SK-N-SH treated with all-trans-retinoic acid at 6 μM for 48 hours (cell line): ENCODE measurements around the gene GPATCH2L.

Experiments used
- ATAC-seq: fragments of 200-7000 bp; cut with Tn5 transposase; 3 replicates; pipeline ENCODE4 v1.9.1; 2020; ENCODE audit warnings: mild to moderate bottlenecking, moderate library complexity
- ARNTL ChIP-seq: fragments of 450-650 bp; formaldehyde crosslinking; IDR thresholded peaks from 2 replicates; pipeline ENCODE4 v1.5.0; 2020; ENCODE audit warnings: low read depth, mild to moderate bottlenecking, moderate library complexity, borderline replicate concordance
- BACH2 ChIP-seq: fragments of 250-450 bp; sonication (Bioruptor Pico); IDR thresholded peaks from 2 replicates; pipeline ENCODE4 v1.9.0; 2021; ENCODE audit warnings: mild to moderate bottlenecking, borderline replicate concordance
- CSDC2 ChIP-seq: fragments of 250-450 bp; sonication (Bioruptor Pico); IDR thresholded peaks from 2 replicates; pipeline ENCODE4 v1.5.0; 2020; ENCODE audit warnings: mild to moderate bottlenecking, moderate library complexity
- CSRNP3 ChIP-seq: fragments of 250-450 bp; sonication (Bioruptor Pico); IDR thresholded peaks from 2 replicates; pipeline ENCODE4 v1.5.1; 2021; ENCODE audit warnings: mild to moderate bottlenecking, moderate library complexity
- GLIS3 ChIP-seq: fragments of 250-450 bp; sonication (Bioruptor Pico); IDR thresholded peaks from 2 replicates; pipeline ENCODE4 v1.5.0; 2020; ENCODE audit warnings: mild to moderate bottlenecking, moderate library complexity
- ISL1 ChIP-seq: fragments of 250-450 bp; sonication (Bioruptor Pico); IDR thresholded peaks from 2 replicates; pipeline ENCODE4 v2.1.2; 2022; ENCODE audit warnings: mild to moderate bottlenecking, moderate library complexity
- OSR1 ChIP-seq: fragments of 250-450 bp; sonication (Bioruptor Pico); IDR thresholded peaks from 2 replicates; pipeline ENCODE4 v1.8.0; 2022; ENCODE audit warnings: moderate library complexity, mild to moderate bottlenecking, inconsistent platforms
- PATZ1 ChIP-seq: fragments of 250-450 bp; sonication (Bioruptor Pico); IDR thresholded peaks from 2 replicates; pipeline ENCODE4 v1.8.0; 2020; ENCODE audit warnings: mild to moderate bottlenecking, moderate library complexity, borderline replicate concordance
- PPARA ChIP-seq: fragments of 250-450 bp; sonication (Bioruptor Pico); IDR thresholded peaks from 2 replicates; pipeline ENCODE4 v1.5.0; 2020; ENCODE audit warnings: mild to moderate bottlenecking, borderline replicate concordance
- RARB ChIP-seq: fragments of 250-450 bp; sonication (Bioruptor Pico); IDR thresholded peaks from 2 replicates; pipeline ENCODE4 v1.8.0; 2021; ENCODE audit warnings: mild to moderate bottlenecking, moderate library complexity
- SNAI2 ChIP-seq: fragments of 250-450 bp; sonication (Bioruptor Pico); IDR thresholded peaks from 2 replicates; pipeline ENCODE4 v1.5.0; 2020; ENCODE audit warnings: mild to moderate bottlenecking, moderate library complexity
- TCF4 ChIP-seq: fragments of 250-450 bp; sonication (Bioruptor Pico); IDR thresholded peaks from 2 replicates; pipeline ENCODE4 v1.8.0; 2021; ENCODE audit warnings: mild to moderate bottlenecking, moderate library complexity, borderline replicate concordance
- TOX ChIP-seq: fragments of 250-450 bp; sonication (Bioruptor Pico); IDR thresholded peaks from 2 replicates; pipeline ENCODE4 v1.8.0; 2021; ENCODE audit warnings: mild to moderate bottlenecking, moderate library complexity, borderline replicate concordance
- ZFP3 ChIP-seq: fragments of 250-450 bp; sonication (Bioruptor Pico); IDR thresholded peaks from 2 replicates; pipeline ENCODE4 v1.5.0; 2020; ENCODE audit warnings: mild to moderate bottlenecking, moderate library complexity
- ZNF565 ChIP-seq: fragments of 450-650 bp; formaldehyde crosslinking; conservative IDR thresholded peaks from 2 replicates; pipeline ENCODE4 v1.5.0; 2020; ENCODE audit warnings: low read depth, mild to moderate bottlenecking, moderate library complexity
- ZNF70 ChIP-seq: fragments of 450-650 bp; formaldehyde crosslinking; IDR thresholded peaks from 2 replicates; pipeline ENCODE4 v1.5.0; 2020; ENCODE audit warnings: mild to moderate bottlenecking, moderate library complexity
- ZNF8 ChIP-seq: fragments of 450-650 bp; formaldehyde crosslinking; IDR thresholded peaks from 2 replicates; pipeline ENCODE4 v1.5.0; 2020; ENCODE audit warnings: mild to moderate bottlenecking, moderate library complexity
- TF ChIP-seq, protein P1 (sequence below): fragments of 250-450 bp; sonication (Bioruptor Pico); IDR thresholded peaks from 2 replicates; pipeline ENCODE4 v1.5.0; 2020; ENCODE audit warnings: mild to moderate bottlenecking, moderate library complexity
- TF ChIP-seq, protein P2 (sequence below): fragments of 250-450 bp; sonication (Bioruptor Pico); IDR thresholded peaks from 2 replicates; pipeline ENCODE4 v1.5.1; 2020; ENCODE audit warnings: low read depth, mild to moderate bottlenecking, moderate library complexity
- TF ChIP-seq, protein P3 (sequence below): fragments of 250-450 bp; sonication (Bioruptor Pico); IDR thresholded peaks from 2 replicates; pipeline ENCODE4 v1.8.0; 2021; ENCODE audit warnings: low read depth, mild to moderate bottlenecking, moderate library complexity, borderline replicate concordance

GPATCH2L gene

DNA sequence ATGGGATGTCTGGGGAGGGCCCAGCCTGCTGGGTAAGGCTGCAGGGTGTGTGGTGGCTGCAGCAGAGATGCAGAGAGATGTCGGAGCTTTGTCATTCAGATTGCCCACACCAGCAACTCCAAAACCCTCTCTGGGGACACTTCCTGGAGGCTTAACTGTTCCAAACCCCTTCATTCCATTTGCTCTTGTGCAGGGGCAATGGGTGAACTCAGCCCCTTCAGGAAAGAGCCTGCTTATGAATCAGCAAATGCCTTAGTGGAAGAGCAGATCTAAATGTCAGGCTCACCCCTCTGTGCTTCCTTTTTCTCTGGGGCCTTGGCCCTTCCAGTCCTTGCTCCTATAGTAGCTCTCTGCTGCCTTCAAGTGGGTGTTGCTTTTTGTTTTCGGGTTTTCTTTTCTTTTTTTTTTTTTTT, 36.7 kb upstream of the GPATCH2L start:
- ATAC-seq: no peak
- no peak for TF ChIP-seq RARB
- TF ChIP-seq, protein P1, sequence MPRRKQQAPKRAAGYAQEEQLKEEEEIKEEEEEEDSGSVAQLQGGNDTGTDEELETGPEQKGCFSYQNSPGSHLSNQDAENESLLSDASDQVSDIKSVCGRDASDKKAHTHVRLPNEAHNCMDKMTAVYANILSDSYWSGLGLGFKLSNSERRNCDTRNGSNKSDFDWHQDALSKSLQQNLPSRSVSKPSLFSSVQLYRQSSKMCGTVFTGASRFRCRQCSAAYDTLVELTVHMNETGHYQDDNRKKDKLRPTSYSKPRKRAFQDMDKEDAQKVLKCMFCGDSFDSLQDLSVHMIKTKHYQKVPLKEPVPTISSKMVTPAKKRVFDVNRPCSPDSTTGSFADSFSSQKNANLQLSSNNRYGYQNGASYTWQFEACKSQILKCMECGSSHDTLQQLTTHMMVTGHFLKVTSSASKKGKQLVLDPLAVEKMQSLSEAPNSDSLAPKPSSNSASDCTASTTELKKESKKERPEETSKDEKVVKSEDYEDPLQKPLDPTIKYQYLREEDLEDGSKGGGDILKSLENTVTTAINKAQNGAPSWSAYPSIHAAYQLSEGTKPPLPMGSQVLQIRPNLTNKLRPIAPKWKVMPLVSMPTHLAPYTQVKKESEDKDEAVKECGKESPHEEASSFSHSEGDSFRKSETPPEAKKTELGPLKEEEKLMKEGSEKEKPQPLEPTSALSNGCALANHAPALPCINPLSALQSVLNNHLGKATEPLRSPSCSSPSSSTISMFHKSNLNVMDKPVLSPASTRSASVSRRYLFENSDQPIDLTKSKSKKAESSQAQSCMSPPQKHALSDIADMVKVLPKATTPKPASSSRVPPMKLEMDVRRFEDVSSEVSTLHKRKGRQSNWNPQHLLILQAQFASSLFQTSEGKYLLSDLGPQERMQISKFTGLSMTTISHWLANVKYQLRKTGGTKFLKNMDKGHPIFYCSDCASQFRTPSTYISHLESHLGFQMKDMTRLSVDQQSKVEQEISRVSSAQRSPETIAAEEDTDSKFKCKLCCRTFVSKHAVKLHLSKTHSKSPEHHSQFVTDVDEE: no peak
- TF ChIP-seq OSR1: no peak
- TF ChIP-seq TCF4: no peak
- TF ChIP-seq SNAI2: no peak
- no peak for TF ChIP-seq ZNF565 (CRISPR knock-in tag)
- TF ChIP-seq ZFP3 (CRISPR knock-in tag): no peak
- TF ChIP-seq BACH2 (CRISPR knock-in tag): no peak
- no peak for TF ChIP-seq ISL1
- no peak for TF ChIP-seq PPARA (CRISPR knock-in tag)
- no peak for TF ChIP-seq CSDC2 (CRISPR knock-in tag)
- no peak for TF ChIP-seq ZNF70
- no peak for TF ChIP-seq ZNF8 (CRISPR knock-in tag)
- TF ChIP-seq, protein P2, sequence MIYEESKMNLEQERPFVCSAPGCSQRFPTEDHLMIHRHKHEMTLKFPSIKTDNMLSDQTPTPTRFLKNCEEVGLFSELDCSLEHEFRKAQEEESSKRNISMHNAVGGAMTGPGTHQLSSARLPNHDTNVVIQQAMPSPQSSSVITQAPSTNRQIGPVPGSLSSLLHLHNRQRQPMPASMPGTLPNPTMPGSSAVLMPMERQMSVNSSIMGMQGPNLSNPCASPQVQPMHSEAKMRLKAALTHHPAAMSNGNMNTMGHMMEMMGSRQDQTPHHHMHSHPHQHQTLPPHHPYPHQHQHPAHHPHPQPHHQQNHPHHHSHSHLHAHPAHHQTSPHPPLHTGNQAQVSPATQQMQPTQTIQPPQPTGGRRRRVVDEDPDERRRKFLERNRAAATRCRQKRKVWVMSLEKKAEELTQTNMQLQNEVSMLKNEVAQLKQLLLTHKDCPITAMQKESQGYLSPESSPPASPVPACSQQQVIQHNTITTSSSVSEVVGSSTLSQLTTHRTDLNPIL (CRISPR knock-in tag): no peak
- TF ChIP-seq, protein P3, sequence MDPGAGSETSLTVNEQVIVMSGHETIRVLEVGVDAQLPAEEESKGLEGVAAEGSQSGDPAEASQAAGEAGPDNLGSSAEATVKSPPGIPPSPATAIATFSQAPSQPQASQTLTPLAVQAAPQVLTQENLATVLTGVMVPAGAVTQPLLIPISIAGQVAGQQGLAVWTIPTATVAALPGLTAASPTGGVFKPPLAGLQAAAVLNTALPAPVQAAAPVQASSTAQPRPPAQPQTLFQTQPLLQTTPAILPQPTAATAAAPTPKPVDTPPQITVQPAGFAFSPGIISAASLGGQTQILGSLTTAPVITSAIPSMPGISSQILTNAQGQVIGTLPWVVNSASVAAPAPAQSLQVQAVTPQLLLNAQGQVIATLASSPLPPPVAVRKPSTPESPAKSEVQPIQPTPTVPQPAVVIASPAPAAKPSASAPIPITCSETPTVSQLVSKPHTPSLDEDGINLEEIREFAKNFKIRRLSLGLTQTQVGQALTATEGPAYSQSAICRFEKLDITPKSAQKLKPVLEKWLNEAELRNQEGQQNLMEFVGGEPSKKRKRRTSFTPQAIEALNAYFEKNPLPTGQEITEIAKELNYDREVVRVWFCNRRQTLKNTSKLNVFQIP: no peak
- TF ChIP-seq PATZ1 (CRISPR knock-in tag): no peak
- TF ChIP-seq CSRNP3: no peak
- TF ChIP-seq TOX (CRISPR knock-in tag): no peak
- TF ChIP-seq ARNTL (CRISPR knock-in tag): no peak
- TF ChIP-seq GLIS3 (CRISPR knock-in tag): no peak

DNA sequence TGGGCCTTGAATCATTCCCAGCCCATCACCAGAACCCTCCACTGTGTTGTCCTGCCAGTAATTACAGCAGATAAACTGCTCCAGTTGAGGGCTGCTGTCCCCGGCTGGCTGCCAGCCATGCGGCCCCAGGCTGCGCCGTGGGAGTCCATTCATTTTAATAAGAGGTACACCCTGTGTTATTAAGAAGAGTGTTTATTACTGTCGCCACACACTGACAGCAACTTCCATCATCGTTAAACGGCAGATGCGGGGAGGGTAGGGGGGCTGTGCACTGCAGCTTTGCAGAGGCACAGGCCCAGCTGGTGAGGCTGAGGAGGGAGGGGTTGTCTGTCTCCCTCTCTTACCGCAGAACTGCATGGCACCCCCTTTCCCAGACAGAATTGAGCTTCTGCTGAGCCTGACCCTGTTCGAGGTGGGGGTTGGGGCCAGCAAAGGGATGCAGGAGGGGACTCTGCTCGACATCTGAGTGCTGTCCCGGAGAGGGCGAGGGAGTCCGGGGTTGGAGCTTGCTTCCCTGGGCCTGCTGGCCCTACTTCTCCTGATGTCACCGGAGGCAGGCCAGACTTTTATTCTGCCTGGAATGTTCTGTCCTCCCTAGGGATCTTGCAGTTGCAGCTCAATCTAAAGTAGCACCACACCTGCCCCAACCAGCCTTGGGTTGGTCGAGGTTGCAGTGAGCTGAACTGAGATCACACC, 33.8 kb upstream of the GPATCH2L start:
- TF ChIP-seq, protein P1: 0 out of 2 replicates have a peak, but pooled peaks have one; percentile 24
- TF ChIP-seq TCF4: peak; percentile 52; the same call in 1 of the 2 replicates
- TF ChIP-seq ZFP3 (CRISPR knock-in tag): no peak
- peak; percentile 20; the same call in 1 of the 3 replicates for ATAC-seq
